ENCODE measurements around the gene JARID2. TPM values are rescaled to one million over a fixed set of nuclear protein-coding genes. Genes with fewer than 3 reads are reported as not detected.

JARID2 gene
- total and polyA plus RNA-seq, 9 of the 15 experiments (the other 6 are each of a cell fraction or from before 2014, with no cell fraction given) = 5.0 to 29.0 (median 15.6) TPM

DNA sequence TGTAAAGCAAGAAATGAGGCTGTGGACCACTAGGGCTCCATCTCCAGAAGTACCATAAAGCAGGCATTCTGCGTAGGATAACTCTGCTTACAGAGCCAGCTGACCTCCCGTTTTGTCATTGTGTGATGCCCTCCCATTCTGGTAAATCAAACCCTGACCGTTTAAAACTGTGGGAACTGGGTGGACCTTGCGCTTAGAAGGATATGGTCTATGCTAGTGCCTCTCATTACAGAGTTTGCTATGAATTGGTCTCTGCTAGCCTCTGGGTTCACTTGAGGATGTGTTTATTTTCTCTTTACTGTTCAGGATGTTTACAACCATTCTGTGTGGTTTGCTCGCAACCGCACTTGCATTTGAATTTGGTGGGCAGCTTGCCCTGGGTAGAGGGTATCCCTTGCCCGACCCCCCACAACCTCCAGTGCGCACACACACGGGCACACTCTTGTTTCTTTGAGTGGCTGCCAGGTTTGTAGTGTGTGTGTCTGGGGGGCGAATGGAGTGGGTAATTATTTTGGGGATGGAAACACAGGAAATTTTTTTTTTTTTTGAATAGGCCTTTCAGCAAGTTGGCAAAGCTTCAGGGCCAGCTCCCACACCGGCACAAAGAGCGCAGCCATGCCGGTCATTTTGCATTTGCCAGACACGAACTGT lies 198.3 kb downstream of the JARID2 start:
- FAIRE-seq (no peak), DNase-seq (ENCODE audit: extremely low read depth in 1 of 4, low spot score in 3 of 4) (no peak), ATAC-seq (no peak)
- peaks cover 0 to 20% of the 10 kb centered on the region in 2 experiments; a peak in 4 of 5 replicates for H3K4me1 ChIP-seq (replicated peaks in 1 of 2; ENCODE audit: control insufficient read depth in 2 of 2, insufficient read depth in 2 of 2, low read length in 2 of 2)
- H3K9me3 ChIP-seq (replicated peaks; ENCODE audit: control insufficient read depth, insufficient read depth, low read depth, low read length) = no peaks in the 10 kb centered on the region
- H3K79me2 ChIP-seq (ENCODE audit: control insufficient read depth, insufficient read depth, low read length) = peaks cover 93% of the 10 kb centered on the region
- no peak overlapping the region for H3K27ac ChIP-seq (ENCODE audit: extremely low read depth, low read depth, low read length)
- H3K27me3 ChIP-seq (ENCODE audit: control insufficient read depth in 2 of 2, insufficient read depth in 2 of 2, low read length in 2 of 2) = no peaks in the 10 kb centered on the region
- BruUV-seq (replicated peaks) = no TSS peak
- 89% methylated on average over 14 of the region's 14 CpGs for WGBS (ENCODE audit: insufficient coverage, low coverage, missing lambda C conversion rate)
- H3K9me1 ChIP-seq (ENCODE audit: control insufficient read depth, insufficient read depth, low read length) = no peaks in the 10 kb centered on the region
- in situ Hi-C loops (cut with MboI) = no loop called here
- no peak overlapping the region for H3K4me2 ChIP-seq (ENCODE audit: insufficient read depth, low read length)
- ChIA-PET CTCF (ENCODE audit: low intra/inter-chr PET ratio) (interaction anchor here (0.7 kb wide), 1 partner anchor 486 kb away, joined by 4 read pairs; no protein-coding TSS in a partner anchor), POLR2A (no interaction called here)
- no peak overlapping the region for H3K9ac ChIP-seq (ENCODE audit: insufficient read depth in 1 of 2, low read depth in 2 of 2, low read length in 2 of 2)
- no peaks in the 10 kb centered on the region; the same call in 2 of the 3 replicates for H3K36me3 ChIP-seq (ENCODE audit: control insufficient read depth, insufficient read depth, low read length)
- H4K20me1 ChIP-seq (replicated peaks; ENCODE audit: control insufficient read depth, insufficient read depth, low read length) = peaks cover 36% of the 10 kb centered on the region
- no peak overlapping the region for H3K4me3 ChIP-seq
- intact Hi-C loops (cut with micrococcal nuclease) = loop anchor here (10.0 kb wide), 1 partner anchor 119 kb away; no protein-coding TSS in a partner anchor
- no peak for TF ChIP-seq ZNF217 (CRISPR knock-in tag; IDR thresholded peaks at IDR 0.05)
- TF ChIP-seq ZNF282 (CRISPR knock-in tag; IDR thresholded peaks at IDR 0.05) = no peak
- TF ChIP-seq TSC22D4 (tag; IDR thresholded peaks at IDR 0.05) = no peak
- H2AFZ ChIP-seq (ENCODE audit: low read depth, low read length) = no peak overlapping the region

DNA sequence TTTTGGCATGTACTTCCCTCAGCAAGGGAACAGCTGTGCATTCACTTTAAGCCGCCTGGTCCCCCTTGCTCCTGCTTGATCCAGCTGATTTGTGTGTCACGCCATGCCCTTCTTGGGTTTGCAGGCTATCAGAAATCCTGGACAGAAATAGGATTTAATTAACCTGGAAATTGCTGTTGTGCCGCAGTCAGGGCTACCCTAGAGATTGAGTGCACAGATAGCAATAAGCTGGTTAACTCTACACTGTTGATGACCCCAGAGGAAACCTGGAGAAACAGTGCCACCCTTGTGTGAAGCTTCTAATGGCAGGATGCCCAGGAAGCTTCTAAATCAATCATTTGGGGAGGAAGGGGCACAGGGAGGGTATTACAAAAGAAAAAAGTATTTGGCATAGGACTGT lies 199.0 kb downstream of the JARID2 start:
- in situ Hi-C loops (cut with MboI) = no loop called here
- H3K9me3 ChIP-seq (replicated peaks; ENCODE audit: control insufficient read depth, insufficient read depth, low read depth, low read length) = no peaks in the 10 kb centered on the region
- no peaks in the 10 kb centered on the region for H3K9me1 ChIP-seq (ENCODE audit: control insufficient read depth, insufficient read depth, low read length)
- DNase-seq (ENCODE audit: extremely low read depth in 1 of 4, low spot score in 3 of 4) (no peak), ATAC-seq (no peak), FAIRE-seq (no peak)
- TF ChIP-seq, protein P1, sequence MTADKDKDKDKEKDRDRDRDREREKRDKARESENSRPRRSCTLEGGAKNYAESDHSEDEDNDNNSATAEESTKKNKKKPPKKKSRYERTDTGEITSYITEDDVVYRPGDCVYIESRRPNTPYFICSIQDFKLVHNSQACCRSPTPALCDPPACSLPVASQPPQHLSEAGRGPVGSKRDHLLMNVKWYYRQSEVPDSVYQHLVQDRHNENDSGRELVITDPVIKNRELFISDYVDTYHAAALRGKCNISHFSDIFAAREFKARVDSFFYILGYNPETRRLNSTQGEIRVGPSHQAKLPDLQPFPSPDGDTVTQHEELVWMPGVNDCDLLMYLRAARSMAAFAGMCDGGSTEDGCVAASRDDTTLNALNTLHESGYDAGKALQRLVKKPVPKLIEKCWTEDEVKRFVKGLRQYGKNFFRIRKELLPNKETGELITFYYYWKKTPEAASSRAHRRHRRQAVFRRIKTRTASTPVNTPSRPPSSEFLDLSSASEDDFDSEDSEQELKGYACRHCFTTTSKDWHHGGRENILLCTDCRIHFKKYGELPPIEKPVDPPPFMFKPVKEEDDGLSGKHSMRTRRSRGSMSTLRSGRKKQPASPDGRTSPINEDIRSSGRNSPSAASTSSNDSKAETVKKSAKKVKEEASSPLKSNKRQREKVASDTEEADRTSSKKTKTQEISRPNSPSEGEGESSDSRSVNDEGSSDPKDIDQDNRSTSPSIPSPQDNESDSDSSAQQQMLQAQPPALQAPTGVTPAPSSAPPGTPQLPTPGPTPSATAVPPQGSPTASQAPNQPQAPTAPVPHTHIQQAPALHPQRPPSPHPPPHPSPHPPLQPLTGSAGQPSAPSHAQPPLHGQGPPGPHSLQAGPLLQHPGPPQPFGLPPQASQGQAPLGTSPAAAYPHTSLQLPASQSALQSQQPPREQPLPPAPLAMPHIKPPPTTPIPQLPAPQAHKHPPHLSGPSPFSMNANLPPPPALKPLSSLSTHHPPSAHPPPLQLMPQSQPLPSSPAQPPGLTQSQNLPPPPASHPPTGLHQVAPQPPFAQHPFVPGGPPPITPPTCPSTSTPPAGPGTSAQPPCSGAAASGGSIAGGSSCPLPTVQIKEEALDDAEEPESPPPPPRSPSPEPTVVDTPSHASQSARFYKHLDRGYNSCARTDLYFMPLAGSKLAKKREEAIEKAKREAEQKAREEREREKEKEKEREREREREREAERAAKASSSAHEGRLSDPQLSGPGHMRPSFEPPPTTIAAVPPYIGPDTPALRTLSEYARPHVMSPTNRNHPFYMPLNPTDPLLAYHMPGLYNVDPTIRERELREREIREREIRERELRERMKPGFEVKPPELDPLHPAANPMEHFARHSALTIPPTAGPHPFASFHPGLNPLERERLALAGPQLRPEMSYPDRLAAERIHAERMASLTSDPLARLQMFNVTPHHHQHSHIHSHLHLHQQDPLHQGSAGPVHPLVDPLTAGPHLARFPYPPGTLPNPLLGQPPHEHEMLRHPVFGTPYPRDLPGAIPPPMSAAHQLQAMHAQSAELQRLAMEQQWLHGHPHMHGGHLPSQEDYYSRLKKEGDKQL (CRISPR knock-in tag; IDR thresholded peaks at IDR 0.05; ENCODE audit: borderline replicate concordance) = no peak
- TF ChIP-seq RAD21 (CRISPR knock-in tag; conservative IDR thresholded peaks at IDR 0.05 in 1 of 2, IDR thresholded peaks at IDR 0.05 in 1 of 2) = 0 out of 4 replicates have a peak, but pooled peaks of 1 of the 2 experiments have one; percentile 17
- TF ChIP-seq, protein P2, sequence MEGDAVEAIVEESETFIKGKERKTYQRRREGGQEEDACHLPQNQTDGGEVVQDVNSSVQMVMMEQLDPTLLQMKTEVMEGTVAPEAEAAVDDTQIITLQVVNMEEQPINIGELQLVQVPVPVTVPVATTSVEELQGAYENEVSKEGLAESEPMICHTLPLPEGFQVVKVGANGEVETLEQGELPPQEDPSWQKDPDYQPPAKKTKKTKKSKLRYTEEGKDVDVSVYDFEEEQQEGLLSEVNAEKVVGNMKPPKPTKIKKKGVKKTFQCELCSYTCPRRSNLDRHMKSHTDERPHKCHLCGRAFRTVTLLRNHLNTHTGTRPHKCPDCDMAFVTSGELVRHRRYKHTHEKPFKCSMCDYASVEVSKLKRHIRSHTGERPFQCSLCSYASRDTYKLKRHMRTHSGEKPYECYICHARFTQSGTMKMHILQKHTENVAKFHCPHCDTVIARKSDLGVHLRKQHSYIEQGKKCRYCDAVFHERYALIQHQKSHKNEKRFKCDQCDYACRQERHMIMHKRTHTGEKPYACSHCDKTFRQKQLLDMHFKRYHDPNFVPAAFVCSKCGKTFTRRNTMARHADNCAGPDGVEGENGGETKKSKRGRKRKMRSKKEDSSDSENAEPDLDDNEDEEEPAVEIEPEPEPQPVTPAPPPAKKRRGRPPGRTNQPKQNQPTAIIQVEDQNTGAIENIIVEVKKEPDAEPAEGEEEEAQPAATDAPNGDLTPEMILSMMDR (IDR thresholded peaks at IDR 0.05 in 2 of 3, conservative IDR thresholded peaks at IDR 0.05 in 1 of 3; ENCODE audit: insufficient read depth in 2 of 3, low read depth in 1 of 3, low read length in 3 of 3) = peak in 1 of 3 experiments; percentile 20; a peak in 1 of 6 replicates
- H3K27ac ChIP-seq (ENCODE audit: extremely low read depth, low read depth, low read length) = no peak overlapping the region
- H3K4me2 ChIP-seq (ENCODE audit: insufficient read depth, low read length) = no peak overlapping the region
- peaks cover 0 to 13% of the 10 kb centered on the region in 2 experiments; a peak in 4 of 5 replicates for H3K4me1 ChIP-seq (replicated peaks in 1 of 2; ENCODE audit: control insufficient read depth in 2 of 2, insufficient read depth in 2 of 2, low read length in 2 of 2)
- H3K4me3 ChIP-seq = no peak overlapping the region
- no peak overlapping the region for H2AFZ ChIP-seq (ENCODE audit: low read depth, low read length)
- POLR2A ChIA-PET = no interaction called here
- H3K27me3 ChIP-seq (ENCODE audit: control insufficient read depth in 2 of 2, insufficient read depth in 2 of 2, low read length in 2 of 2) = no peaks in the 10 kb centered on the region
- peaks cover 93% of the 10 kb centered on the region for H3K79me2 ChIP-seq (ENCODE audit: control insufficient read depth, insufficient read depth, low read length)
- H3K9ac ChIP-seq (ENCODE audit: insufficient read depth in 1 of 2, low read depth in 2 of 2, low read length in 2 of 2) = no peak overlapping the region
- CTCF ChIA-PET (ENCODE audit: low intra/inter-chr PET ratio) = interaction anchor here (0.7 kb wide), 1 partner anchor 487 kb away, joined by 4 read pairs; no protein-coding TSS in a partner anchor
- intact Hi-C loops (cut with micrococcal nuclease) = loop anchor here (10.0 kb wide), 1 partner anchor 120 kb away; no protein-coding TSS in a partner anchor
- WGBS (ENCODE audit: insufficient coverage, low coverage, missing lambda C conversion rate) = 87% methylated on average over 3 of the region's 3 CpGs
- BruUV-seq (replicated peaks) = no TSS peak
- peaks cover 31% of the 10 kb centered on the region for H4K20me1 ChIP-seq (replicated peaks; ENCODE audit: control insufficient read depth, insufficient read depth, low read length)
- no peaks in the 10 kb centered on the region; the same call in 2 of the 3 replicates for H3K36me3 ChIP-seq (ENCODE audit: control insufficient read depth, insufficient read depth, low read length)

Measured in K562 (cell line).